HEK293 (cell line): ENCODE results near the gene EBF4.

ENCODE experiments used
- CTCF ChIA-PET: fragments of 350-600 bp; formaldehyde crosslinking; extraction: SDS; loops from one replicate; lab custom pipeline; 2021; ENCODE audit warnings: antibody characterized with exemption; lab: Yijun Ruan, JAX
- POLR2A ChIA-PET: fragments of 300-600 bp; formaldehyde crosslinking; extraction: SDS; loops from one replicate; lab custom pipeline; 2020; ENCODE audit warnings: antibody characterized with exemption, inconsistent platforms; lab: Yijun Ruan, JAX
- H3K27ac ChIP-seq: fragments of 200-500 bp; sonication (Bioruptor generic); 2 replicates; pipeline ENCODE4 v1.5.1; 2014; ENCODE audit warnings: low read depth, low read length, control low read depth, inconsistent platforms; ENCODE audit errors: extremely low read depth
- H3K36me3 ChIP-seq, 2 experiments: fragments of 200-500 bp in 1 of 2; sonication (Bioruptor generic) in 1 of 2; 1 replicate in 1 of 2; 2 replicates in 1 of 2; pipeline ENCODE4 v1.5.1; 2014 to 2017; ENCODE audit warnings: inconsistent platforms in 2 of 2, low read length in 2 of 2; ENCODE audit not compliant: control insufficient read depth in 2 of 2, insufficient read depth in 1 of 2
- H3K4me1 ChIP-seq: fragments of 200-500 bp; sonication (Bioruptor generic); 2 replicates; pipeline ENCODE4 v1.5.1; 2014; ENCODE audit warnings: mild to moderate bottlenecking, low read length, inconsistent platforms; ENCODE audit not compliant: control insufficient read depth, insufficient read depth
- H3K4me3 ChIP-seq: 2 replicates; pipeline ENCODE4 v1.5.1; 2011; ENCODE audit warnings: low read depth, mild to moderate bottlenecking, control low read depth, low read length, moderate library complexity
- H3K9me3 ChIP-seq: fragments of 200-500 bp; sonication (Bioruptor generic); 2 replicates; pipeline ENCODE4 v1.5.1; 2014; ENCODE audit warnings: low read depth, low read length, inconsistent platforms; ENCODE audit not compliant: control insufficient read depth, insufficient read depth
- HOXC10 ChIP-seq: sonication (generic); formaldehyde crosslinking; IDR thresholded peaks from 2 replicates; pipeline ENCODE4 v1.8.1; 2023; ENCODE audit warnings: mild to moderate bottlenecking, missing genetic modification reagents
- KLF10 ChIP-seq: fragments of 450-650 bp; IDR thresholded peaks from 2 replicates; pipeline ENCODE4 v1.5.1; 2018; ENCODE audit warnings: missing biosample characterization, mild to moderate bottlenecking, missing genetic modification characterization
- ZNF114 ChIP-seq: fragments of 450-650 bp; formaldehyde crosslinking; IDR thresholded peaks from 2 replicates; pipeline ENCODE4 v1.5.0; 2017; ENCODE audit warnings: missing biosample characterization, missing genetic modification characterization
- ZNF132 ChIP-seq: fragments of 450-650 bp; formaldehyde crosslinking; IDR thresholded peaks from 2 replicates; pipeline ENCODE4 v1.5.1; 2017; ENCODE audit warnings: missing biosample characterization, missing genetic modification characterization, borderline replicate concordance
- ZNF138 ChIP-seq: fragments of 450-650 bp; formaldehyde crosslinking; IDR thresholded peaks from 2 replicates; pipeline ENCODE4 v1.5.1; 2016; ENCODE audit warnings: missing biosample characterization, missing genetic modification characterization, borderline replicate concordance
- ZNF169 ChIP-seq: fragments of 450-650 bp; formaldehyde crosslinking; IDR thresholded peaks from 2 replicates; pipeline ENCODE4 v1.5.1; 2016; ENCODE audit warnings: missing biosample characterization, missing genetic modification characterization
- ZNF175 ChIP-seq: fragments of 450-650 bp; formaldehyde crosslinking; IDR thresholded peaks from 2 replicates; pipeline ENCODE4 v1.5.1; 2016; ENCODE audit warnings: missing biosample characterization, missing genetic modification characterization
- ZNF223 ChIP-seq: fragments of 450-650 bp; formaldehyde crosslinking; IDR thresholded peaks from 2 replicates; pipeline ENCODE4 v1.5.1; 2016; ENCODE audit warnings: missing biosample characterization, missing genetic modification characterization
- ZNF292 ChIP-seq: fragments of 450-650 bp; formaldehyde crosslinking; IDR thresholded peaks from 2 replicates; pipeline ENCODE4 v1.5.1; 2016; ENCODE audit warnings: low read depth, missing biosample characterization, missing genetic modification characterization, borderline replicate concordance
- ZNF341 ChIP-seq: fragments of 450-650 bp; formaldehyde crosslinking; IDR thresholded peaks from 2 replicates; pipeline ENCODE4; 2016; ENCODE audit warnings: low read depth, missing biosample characterization, missing genetic modification characterization
- ZNF350 ChIP-seq: fragments of 450-650 bp; formaldehyde crosslinking; IDR thresholded peaks from 2 replicates; pipeline ENCODE4 v1.5.0; 2017; ENCODE audit warnings: missing biosample characterization, mild to moderate bottlenecking, missing genetic modification characterization
- ZNF394 ChIP-seq: fragments of 450-650 bp; formaldehyde crosslinking; IDR thresholded peaks from 2 replicates; pipeline ENCODE4 v1.5.1; 2016; ENCODE audit warnings: missing biosample characterization, missing genetic modification characterization, mild to moderate bottlenecking, moderate library complexity, borderline replicate concordance
- TF ChIP-seq, protein P1 (sequence below): fragments of 450-650 bp; formaldehyde crosslinking; IDR thresholded peaks from 2 replicates; pipeline ENCODE4 v1.5.1; 2016; ENCODE audit warnings: missing biosample characterization, missing genetic modification characterization
- TF ChIP-seq, protein P2 (sequence below): fragments of 450-650 bp; formaldehyde crosslinking; IDR thresholded peaks from 2 replicates; pipeline ENCODE4 v1.5.1; 2016; ENCODE audit warnings: missing biosample characterization, missing genetic modification characterization
- TF ChIP-seq, protein P3 (sequence below): fragments of 450-650 bp; formaldehyde crosslinking; IDR thresholded peaks from 2 replicates; pipeline ENCODE4 v1.5.1; 2017; ENCODE audit warnings: missing biosample characterization, mild to moderate bottlenecking, missing genetic modification characterization, moderate library complexity
- TF ChIP-seq, protein P4 (sequence below): fragments of 450-650 bp; formaldehyde crosslinking; conservative IDR thresholded peaks from 2 replicates; pipeline ENCODE4 v1.5.1; 2016; ENCODE audit warnings: low read depth, missing biosample characterization, missing genetic modification characterization

The EBF4 gene

DNA sequence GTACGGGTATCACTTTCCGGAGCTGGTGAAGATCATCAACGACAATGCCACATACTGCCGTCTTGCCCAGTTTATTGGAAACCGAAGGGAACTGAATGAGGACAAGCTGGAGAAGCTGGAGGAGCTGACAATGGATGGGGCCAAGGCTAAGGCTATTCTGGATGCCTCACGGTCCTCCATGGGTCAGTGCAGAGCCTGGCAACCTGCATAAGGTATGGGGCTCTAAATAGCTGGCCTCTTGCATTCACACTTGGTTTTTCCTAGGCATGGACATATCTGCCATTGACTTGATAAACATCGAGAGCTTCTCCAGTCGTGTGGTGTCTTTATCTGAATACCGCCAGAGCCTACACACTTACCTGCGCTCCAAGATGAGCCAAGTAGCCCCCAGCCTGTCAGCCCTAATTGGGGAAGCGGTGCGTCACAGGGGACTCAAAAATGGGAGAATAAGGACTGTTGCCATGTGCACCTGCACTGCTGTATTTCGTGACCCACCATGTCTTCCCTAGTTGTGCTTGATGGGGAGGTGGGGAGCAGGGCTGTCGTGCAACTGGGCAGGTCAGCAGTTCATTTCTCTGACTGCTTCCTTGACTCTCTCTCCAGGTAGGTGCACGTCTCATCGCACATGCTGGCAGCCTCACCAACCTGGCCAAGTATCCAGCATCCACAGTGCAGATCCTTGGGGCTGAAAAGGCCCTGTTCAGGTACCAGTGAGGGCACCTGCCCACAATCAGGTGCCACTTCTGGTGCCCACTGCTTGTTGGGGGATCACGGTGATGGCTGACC, 37.1 kb upstream of the EBF4 start:
- peaks cover 7% of the 10 kb centered on the region for H3K4me1 ChIP-seq
- H3K4me3 ChIP-seq, result no peak overlapping the region
- ChIA-PET CTCF (interaction anchor here (1.1 to 16.0 kb wide), 3 partner anchors 11 to 134 kb away, joined by 3 to 166 read pairs (median 7); no protein-coding TSS in a partner anchor), POLR2A (interaction anchor here (1.5 to 6.7 kb wide), 2 partner anchors 11 to 53 kb away, joined by 4 to 133 read pairs; partner anchors contain the start of gene IDH3B)
- no peaks in the 10 kb centered on the region for H3K9me3 ChIP-seq
- TF ChIP-seq ZNF341 (tag by site-specific recombination) (no peak), KLF10 (tag by site-specific recombination) (no peak), HOXC10 (CRISPR knock-in tag) (no peak), ZNF394 (tag by site-specific recombination) (peak; percentile 70; the same call in 1 of the 2 replicates), ZNF292 (tag by site-specific recombination) (no peak), ZNF175 (no peak), ZNF169 (tag by site-specific recombination) (no peak), ZNF114 (tag by site-specific recombination) (no peak), ZNF138 (tag by site-specific recombination) (no peak)
- TF ChIP-seq, protein P1, sequence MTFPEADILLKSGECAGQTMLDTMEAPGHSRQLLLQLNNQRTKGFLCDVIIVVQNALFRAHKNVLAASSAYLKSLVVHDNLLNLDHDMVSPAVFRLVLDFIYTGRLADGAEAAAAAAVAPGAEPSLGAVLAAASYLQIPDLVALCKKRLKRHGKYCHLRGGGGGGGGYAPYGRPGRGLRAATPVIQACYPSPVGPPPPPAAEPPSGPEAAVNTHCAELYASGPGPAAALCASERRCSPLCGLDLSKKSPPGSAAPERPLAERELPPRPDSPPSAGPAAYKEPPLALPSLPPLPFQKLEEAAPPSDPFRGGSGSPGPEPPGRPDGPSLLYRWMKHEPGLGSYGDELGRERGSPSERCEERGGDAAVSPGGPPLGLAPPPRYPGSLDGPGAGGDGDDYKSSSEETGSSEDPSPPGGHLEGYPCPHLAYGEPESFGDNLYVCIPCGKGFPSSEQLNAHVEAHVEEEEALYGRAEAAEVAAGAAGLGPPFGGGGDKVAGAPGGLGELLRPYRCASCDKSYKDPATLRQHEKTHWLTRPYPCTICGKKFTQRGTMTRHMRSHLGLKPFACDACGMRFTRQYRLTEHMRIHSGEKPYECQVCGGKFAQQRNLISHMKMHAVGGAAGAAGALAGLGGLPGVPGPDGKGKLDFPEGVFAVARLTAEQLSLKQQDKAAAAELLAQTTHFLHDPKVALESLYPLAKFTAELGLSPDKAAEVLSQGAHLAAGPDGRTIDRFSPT (tag by site-specific recombination), result peak; percentile 56; the same call in 1 of the 2 replicates
- TF ChIP-seq, protein P2, sequence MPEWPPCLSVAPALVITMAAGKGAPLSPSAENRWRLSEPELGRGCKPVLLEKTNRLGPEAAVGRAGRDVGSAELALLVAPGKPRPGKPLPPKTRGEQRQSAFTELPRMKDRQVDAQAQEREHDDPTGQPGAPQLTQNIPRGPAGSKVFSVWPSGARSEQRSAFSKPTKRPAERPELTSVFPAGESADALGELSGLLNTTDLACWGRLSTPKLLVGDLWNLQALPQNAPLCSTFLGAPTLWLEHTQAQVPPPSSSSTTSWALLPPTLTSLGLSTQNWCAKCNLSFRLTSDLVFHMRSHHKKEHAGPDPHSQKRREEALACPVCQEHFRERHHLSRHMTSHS (tag by site-specific recombination), result no peak
- TF ChIP-seq, protein P3, sequence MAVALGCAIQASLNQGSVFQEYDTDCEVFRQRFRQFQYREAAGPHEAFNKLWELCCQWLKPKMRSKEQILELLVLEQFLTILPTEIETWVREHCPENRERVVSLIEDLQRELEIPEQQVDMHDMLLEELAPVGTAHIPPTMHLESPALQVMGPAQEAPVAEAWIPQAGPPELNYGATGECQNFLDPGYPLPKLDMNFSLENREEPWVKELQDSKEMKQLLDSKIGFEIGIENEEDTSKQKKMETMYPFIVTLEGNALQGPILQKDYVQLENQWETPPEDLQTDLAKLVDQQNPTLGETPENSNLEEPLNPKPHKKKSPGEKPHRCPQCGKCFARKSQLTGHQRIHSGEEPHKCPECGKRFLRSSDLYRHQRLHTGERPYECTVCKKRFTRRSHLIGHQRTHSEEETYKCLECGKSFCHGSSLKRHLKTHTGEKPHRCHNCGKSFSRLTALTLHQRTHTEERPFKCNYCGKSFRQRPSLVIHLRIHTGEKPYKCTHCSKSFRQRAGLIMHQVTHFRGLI (tag by site-specific recombination), result no peak
- TF ChIP-seq, protein P4, sequence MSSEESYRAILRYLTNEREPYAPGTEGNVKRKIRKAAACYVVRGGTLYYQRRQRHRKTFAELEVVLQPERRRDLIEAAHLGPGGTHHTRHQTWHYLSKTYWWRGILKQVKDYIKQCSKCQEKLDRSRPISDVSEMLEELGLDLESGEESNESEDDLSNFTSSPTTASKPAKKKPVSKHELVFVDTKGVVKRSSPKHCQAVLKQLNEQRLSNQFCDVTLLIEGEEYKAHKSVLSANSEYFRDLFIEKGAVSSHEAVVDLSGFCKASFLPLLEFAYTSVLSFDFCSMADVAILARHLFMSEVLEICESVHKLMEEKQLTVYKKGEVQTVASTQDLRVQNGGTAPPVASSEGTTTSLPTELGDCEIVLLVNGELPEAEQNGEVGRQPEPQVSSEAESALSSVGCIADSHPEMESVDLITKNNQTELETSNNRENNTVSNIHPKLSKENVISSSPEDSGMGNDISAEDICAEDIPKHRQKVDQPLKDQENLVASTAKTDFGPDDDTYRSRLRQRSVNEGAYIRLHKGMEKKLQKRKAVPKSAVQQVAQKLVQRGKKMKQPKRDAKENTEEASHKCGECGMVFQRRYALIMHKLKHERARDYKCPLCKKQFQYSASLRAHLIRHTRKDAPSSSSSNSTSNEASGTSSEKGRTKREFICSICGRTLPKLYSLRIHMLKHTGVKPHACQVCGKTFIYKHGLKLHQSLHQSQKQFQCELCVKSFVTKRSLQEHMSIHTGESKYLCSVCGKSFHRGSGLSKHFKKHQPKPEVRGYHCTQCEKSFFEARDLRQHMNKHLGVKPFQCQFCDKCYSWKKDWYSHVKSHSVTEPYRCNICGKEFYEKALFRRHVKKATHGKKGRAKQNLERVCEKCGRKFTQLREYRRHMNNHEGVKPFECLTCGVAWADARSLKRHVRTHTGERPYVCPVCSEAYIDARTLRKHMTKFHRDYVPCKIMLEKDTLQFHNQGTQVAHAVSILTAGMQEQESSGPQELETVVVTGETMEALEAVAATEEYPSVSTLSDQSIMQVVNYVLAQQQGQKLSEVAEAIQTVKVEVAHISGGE, result no peak
- 0 out of 2 replicates have a peak overlapping the region, but pooled peaks have one; percentile 11 for H3K27ac ChIP-seq
- H3K36me3 ChIP-seq, result peaks cover 42 to 77% of the 10 kb centered on the region in 2 experiments

DNA sequence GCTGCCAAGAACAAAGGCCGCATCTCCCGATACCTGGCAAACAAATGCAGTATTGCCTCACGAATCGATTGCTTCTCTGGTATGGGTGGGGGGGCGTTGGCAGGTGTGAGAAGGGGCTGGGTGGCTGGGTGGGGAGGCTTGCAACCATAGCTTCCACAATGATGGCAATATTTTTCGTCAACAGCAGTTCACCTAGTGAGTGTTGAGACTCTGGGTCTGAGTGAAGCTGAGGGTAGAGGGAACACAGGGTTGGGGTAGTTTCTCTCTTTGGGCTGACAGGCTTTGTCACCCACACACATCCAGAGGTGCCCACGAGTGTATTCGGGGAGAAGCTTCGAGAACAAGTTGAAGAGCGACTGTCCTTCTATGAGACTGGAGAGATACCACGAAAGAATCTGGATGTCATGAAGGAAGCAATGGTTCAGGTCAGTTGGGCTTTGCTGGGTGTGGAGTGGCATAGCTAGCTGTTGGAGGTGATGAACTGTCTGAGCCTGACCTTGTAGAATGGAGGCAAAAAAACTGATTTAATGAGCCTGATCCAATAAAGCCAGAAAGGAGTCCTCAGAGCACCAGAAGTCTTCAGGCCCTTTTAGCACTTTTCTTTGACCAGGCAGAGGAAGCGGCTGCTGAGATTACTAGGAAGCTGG, 36.0 kb upstream of the EBF4 start:
- Histone ChIP-seq H3K36me3 (peaks cover 45 to 88% of the 10 kb centered on the region in 2 experiments), H3K4me1 (peaks cover under 1% of the 10 kb centered on the region; the same call in 1 of the 2 replicates), H3K9me3 (no peaks in the 10 kb centered on the region), H3K27ac (peak overlapping the region; percentile 11; the same call in 1 of the 2 replicates), H3K4me3 (no peak overlapping the region)
- ChIA-PET CTCF (interaction anchor here (0.5 to 0.8 kb wide), 4 partner anchors 60 to 585 kb away, joined by 3 to 4 read pairs (median 3); no protein-coding TSS in a partner anchor), POLR2A (interaction anchor here (1.2 to 6.7 kb wide), 2 partner anchors 10 to 187 kb away, joined by 4 to 133 read pairs; partner anchors contain the start of gene IDH3B)
- TF ChIP-seq ZNF350 (tag by site-specific recombination) (no peak), ZNF223 (no peak), ZNF132 (no peak)
- TF ChIP-seq, protein P3 (tag by site-specific recombination), result peak; percentile 80; the same call in 1 of the 2 replicates
